ENCODE results near the gene FLNB.

Gene FLNB

GRCh38 chr3:58150130-58150809 lies 142.0 kb downstream of the FLNB start:
- no peak for DNase-seq

- DNase-seq, result no peak
Observed at GRCh38 chr3:58150810-58151199, 142.6 kb downstream of the FLNB start.

- no peak for DNase-seq
Observed at GRCh38 chr3:58151637-58152036, 143.4 kb downstream of the FLNB start.

GRCh38 chr3:58152225-58153015 lies 144.2 kb downstream of the FLNB start:
- no peak for DNase-seq

GRCh38 chr3:58153371-58153770 lies 145.1 kb downstream of the FLNB start:
- DNase-seq, result no peak

GRCh38 chr3:58154626-58155449 lies 146.6 kb downstream of the FLNB start:
- DNase-seq, result no peak

- no peak for DNase-seq
Observed at GRCh38 chr3:58155838-58156237, 147.6 kb downstream of the FLNB start.

- DNase-seq, result no peak
Observed at GRCh38 chr3:58157700-58158099, 149.5 kb downstream of the FLNB start.

- no peak for DNase-seq
Observed at GRCh38 chr3:58158442-58159153, 150.4 kb downstream of the FLNB start.

GRCh38 chr3:58160399-58160798 lies 152.2 kb downstream of the FLNB start:
- DNase-seq, result no peak

GRCh38 chr3:58161435-58162398 lies 153.5 kb downstream of the FLNB start:
- no peak for DNase-seq

GRCh38 chr3:58163234-58163633 lies 155.0 kb downstream of the FLNB start:
- DNase-seq, result no peak

GRCh38 chr3:58164199-58164879 lies 156.1 kb downstream of the FLNB start:
- peak; percentile 42 for DNase-seq

GRCh38 chr3:58164906-58165821 lies 156.9 kb downstream of the FLNB start:
- DNase-seq, result peak; percentile 21

- no peak for DNase-seq
Observed at GRCh38 chr3:58167431-58168351, 159.5 kb downstream of the FLNB start.

GRCh38 chr3:58168498-58168897 lies 160.3 kb downstream of the FLNB start:
- DNase-seq, result no peak

- DNase-seq, result no peak
Observed at GRCh38 chr3:58169371-58169770, 161.1 kb downstream of the FLNB start.

- DNase-seq, result no peak
Observed at GRCh38 chr3:58170376-58170775, 162.2 kb downstream of the FLNB start.

- DNase-seq, result no peak
Observed at GRCh38 chr3:58171126-58171525, 162.9 kb downstream of the FLNB start.
